ENCODE data around the gene BTG2.
"Not testable (repeated sequence)": the region's sequence is repeated elsewhere in the genome, so short reads cannot be mapped to it uniquely, and the experiment has no call there.

The BTG2 gene

GRCh38 chr1:203264052-203264501 is 41.2 kb upstream of the BTG2 start:
- no peaks in the 10 kb centered on the region for H3K27me3 ChIP-seq (replicated peaks; ENCODE audit: insufficient read depth, low read length)
- peak overlapping the region; percentile 23; the same call in 1 of the 2 replicates for H3K4me2 ChIP-seq (ENCODE audit: low read depth, low read length)
- H2AFZ ChIP-seq (ENCODE audit: low read length): no peak overlapping the region
- H3K9ac ChIP-seq (ENCODE audit: low read length): no peak overlapping the region
- TF ChIP-seq CTCF (IDR thresholded peaks at IDR 0.05; ENCODE audit: low read length) (no peak), EZH2 (optimal IDR thresholded peaks at IDR 0.05; ENCODE audit: low read depth, low read length) (no peak), EZH2phosphoT487 (IDR thresholded peaks at IDR 0.05; ENCODE audit: low read length) (no peak)
- H3F3A ChIP-seq (ENCODE audit: insufficient read depth, low read length): peaks cover 22% of the 10 kb centered on the region
- H3K27ac ChIP-seq (ENCODE audit: low read length): no peak overlapping the region
- no peaks in the 10 kb centered on the region for H3K79me2 ChIP-seq (ENCODE audit: low read length)
- no peaks in the 10 kb centered on the region for H3K9me3 ChIP-seq (replicated peaks; ENCODE audit: insufficient read depth, low read length)
- H3K36me3 ChIP-seq (replicated peaks; ENCODE audit: insufficient read depth, low read length): no peaks in the 10 kb centered on the region
- H3K4me1 ChIP-seq (ENCODE audit: low read length): peaks cover 22% of the 10 kb centered on the region
- H4K20me1 ChIP-seq (ENCODE audit: insufficient read depth, low read length): no peaks in the 10 kb centered on the region
- no peaks in the 10 kb centered on the region for H3K9me2 ChIP-seq (replicated peaks; ENCODE audit: insufficient read depth, low read length)
- DNase-seq: no peak
- no peak overlapping the region for H3K4me3 ChIP-seq (ENCODE audit: low read length)

GRCh38 chr1:203265541-203265940 is 39.8 kb upstream of the BTG2 start:
- no peaks in the 10 kb centered on the region for H3K9me2 ChIP-seq (replicated peaks; ENCODE audit: insufficient read depth, low read length)
- no peak for TF ChIP-seq EZH2 (optimal IDR thresholded peaks at IDR 0.05; ENCODE audit: low read depth, low read length)
- TF ChIP-seq CTCF (IDR thresholded peaks at IDR 0.05; ENCODE audit: low read length): no peak
- no peak for TF ChIP-seq EZH2phosphoT487 (IDR thresholded peaks at IDR 0.05; ENCODE audit: low read length)
- H3K9ac ChIP-seq (ENCODE audit: low read length): no peak overlapping the region
- H3K4me3 ChIP-seq (ENCODE audit: low read length): no peak overlapping the region
- H4K20me1 ChIP-seq (ENCODE audit: insufficient read depth, low read length): no peaks in the 10 kb centered on the region
- H2AFZ ChIP-seq (ENCODE audit: low read length): no peak overlapping the region
- no peak overlapping the region for H3K4me2 ChIP-seq (ENCODE audit: low read depth, low read length)
- no peaks in the 10 kb centered on the region for H3K79me2 ChIP-seq (ENCODE audit: low read length)
- H3K9me3 ChIP-seq (replicated peaks; ENCODE audit: insufficient read depth, low read length): no peaks in the 10 kb centered on the region
- no peak overlapping the region for H3K27ac ChIP-seq (ENCODE audit: low read length)
- DNase-seq: no peak
- H3K36me3 ChIP-seq (replicated peaks; ENCODE audit: insufficient read depth, low read length): no peaks in the 10 kb centered on the region
- H3K4me1 ChIP-seq (ENCODE audit: low read length): peaks cover 30% of the 10 kb centered on the region
- no peaks in the 10 kb centered on the region for H3K27me3 ChIP-seq (replicated peaks; ENCODE audit: insufficient read depth, low read length)
- H3F3A ChIP-seq (ENCODE audit: insufficient read depth, low read length): peaks cover 22% of the 10 kb centered on the region

GRCh38 chr1:203266140-203266539 is 39.2 kb upstream of the BTG2 start:
- H3K9me3 ChIP-seq (replicated peaks; ENCODE audit: insufficient read depth, low read length); H3K36me3 ChIP-seq (replicated peaks; ENCODE audit: insufficient read depth, low read length); H3K27ac ChIP-seq (ENCODE audit: low read length); H2AFZ ChIP-seq (ENCODE audit: low read length); H3K9ac ChIP-seq (ENCODE audit: low read length); H3K79me2 ChIP-seq (ENCODE audit: low read length); H4K20me1 ChIP-seq (ENCODE audit: insufficient read depth, low read length); H3K27me3 ChIP-seq (replicated peaks; ENCODE audit: insufficient read depth, low read length); H3K4me2 ChIP-seq (ENCODE audit: low read depth, low read length); H3K4me3 ChIP-seq (ENCODE audit: low read length); DNase-seq; H3K9me2 ChIP-seq (replicated peaks; ENCODE audit: insufficient read depth, low read length): not testable (repeated sequence)
- peaks cover 35% of the 10 kb centered on the region for H3K4me1 ChIP-seq (ENCODE audit: low read length)
- peaks cover 22% of the 10 kb centered on the region for H3F3A ChIP-seq (ENCODE audit: insufficient read depth, low read length)

GRCh38 chr1:203267347-203267846 is 37.9 kb upstream of the BTG2 start:
- Histone ChIP-seq H3K4me1 (ENCODE audit: low read length) (peaks cover 47% of the 10 kb centered on the region), H3K9ac (ENCODE audit: low read length) (peak overlapping the region; percentile 36), H3K9me3 (replicated peaks; ENCODE audit: insufficient read depth, low read length) (no peaks in the 10 kb centered on the region), H3K79me2 (ENCODE audit: low read length) (peaks cover 4% of the 10 kb centered on the region), H4K20me1 (ENCODE audit: insufficient read depth, low read length) (no peaks in the 10 kb centered on the region), H3K4me3 (ENCODE audit: low read length) (peak overlapping the region; percentile 62), H3K27me3 (replicated peaks; ENCODE audit: insufficient read depth, low read length) (no peaks in the 10 kb centered on the region), H2AFZ (ENCODE audit: low read length) (peak overlapping the region; percentile 65), H3F3A (ENCODE audit: insufficient read depth, low read length) (peaks cover 22% of the 10 kb centered on the region), H3K4me2 (ENCODE audit: low read depth, low read length) (peak overlapping the region; percentile 80), H3K27ac (ENCODE audit: low read length) (peak overlapping the region; percentile 39; the same call in 1 of the 2 replicates), H3K9me2 (replicated peaks; ENCODE audit: insufficient read depth, low read length) (no peaks in the 10 kb centered on the region), H3K36me3 (replicated peaks; ENCODE audit: insufficient read depth, low read length) (no peaks in the 10 kb centered on the region)
- TF ChIP-seq EZH2 (optimal IDR thresholded peaks at IDR 0.05; ENCODE audit: low read depth, low read length) (no peak), CTCF (IDR thresholded peaks at IDR 0.05; ENCODE audit: low read length) (peak; percentile 99)
- DNase-seq: peak; percentile 96
